DOHH2 (cell line): ENCODE results near the gene MROH7.

Source experiments
- H3F3A ChIP-seq: fragments of 200-600 bp; sonication (generic), shearing (Covaris generic); 2 replicates; pipeline ENCODE4 v1.6.0; 2016; ENCODE audit warnings: antibody characterized with exemption, mild to moderate bottlenecking; ENCODE audit not compliant: control insufficient read depth, insufficient read depth
- H3K27ac ChIP-seq: fragments of 200-600 bp; sonication (generic); 2 replicates; pipeline ENCODE4 v1.5.1; 2014; ENCODE audit warnings: low read depth, mild to moderate bottlenecking, low read length, moderate library complexity
- H3K27me3 ChIP-seq: fragments of 200-600 bp; sonication (generic); 2 replicates; pipeline ENCODE4 v1.6.1; 2014; ENCODE audit warnings: mild to moderate bottlenecking, low read length, mixed read lengths; ENCODE audit not compliant: control insufficient read depth
- H3K36me3 ChIP-seq: fragments of 200-600 bp; sonication (generic); 2 replicates; pipeline ENCODE4 v1.6.1; 2014; ENCODE audit warnings: mild to moderate bottlenecking, low read length, moderate library complexity, mixed read lengths; ENCODE audit not compliant: control insufficient read depth
- H3K4me1 ChIP-seq: fragments of 200-600 bp; sonication (generic); 2 replicates; pipeline ENCODE4 v1.6.1; 2014; ENCODE audit warnings: mild to moderate bottlenecking, low read length, mixed read lengths; ENCODE audit not compliant: control insufficient read depth
- H3K4me2 ChIP-seq: fragments of 200-600 bp; sonication (generic); 2 replicates; pipeline ENCODE4 v1.6.0; 2014; ENCODE audit warnings: mild to moderate bottlenecking, low read length, moderate library complexity
- H3K4me3 ChIP-seq: fragments of 200-600 bp; sonication (generic); 2 replicates; pipeline ENCODE4 v1.5.1; 2014; ENCODE audit warnings: mild to moderate bottlenecking, low read length, mixed read lengths
- H3K79me2 ChIP-seq: fragments of 200-600 bp; sonication (generic); 2 replicates; pipeline ENCODE4 v1.6.1; 2014; ENCODE audit warnings: mild to moderate bottlenecking, low read length, mixed read lengths; ENCODE audit not compliant: control insufficient read depth
- H3K9me2 ChIP-seq: fragments of 200-600 bp; sonication (generic); replicated peaks from 2 replicates; pipeline ENCODE4 v1.6.1; 2014; ENCODE audit warnings: mild to moderate bottlenecking, low read length, mixed read lengths; ENCODE audit not compliant: control insufficient read depth
- H3K9me3 ChIP-seq: fragments of 200-600 bp; sonication (generic); 2 replicates; pipeline ENCODE4 v1.6.1; 2014; ENCODE audit warnings: antibody characterized with exemption, low read length, mixed read lengths; ENCODE audit not compliant: control insufficient read depth, insufficient read depth
- H4K20me1 ChIP-seq: fragments of 200-600 bp; sonication (generic); 2 replicates; pipeline ENCODE4 v1.6.0; 2014; ENCODE audit warnings: low read depth, mild to moderate bottlenecking, antibody characterized with exemption, low read length, moderate library complexity; ENCODE audit not compliant: control insufficient read depth, insufficient read depth
- CTCF ChIP-seq: fragments of 200-600 bp; sonication (generic); IDR thresholded peaks from one replicate; pipeline ENCODE4 v1.5.1; 2014; ENCODE audit warnings: antibody characterized with exemption, mild to moderate bottlenecking, low read depth, low read length; ENCODE audit not compliant: poor library complexity, severe bottlenecking
- EZH2phosphoT487 ChIP-seq: fragments of 200-600 bp; sonication (generic); IDR thresholded peaks from 2 replicates; pipeline ENCODE4 v1.6.1; 2017; ENCODE audit warnings: borderline replicate concordance, mild to moderate bottlenecking, antibody characterized with exemption, low read length, moderate library complexity, mixed read lengths

MROH7 gene

GRCh38 chr1:54738244-54738643, 96.7 kb downstream of the MROH7 start:
- Histone ChIP-seq H3K36me3 (peaks cover 64% of the 10 kb centered on the region), H4K20me1 (no peaks in the 10 kb centered on the region), H3K27ac (no peak overlapping the region), H3K4me1 (no peaks in the 10 kb centered on the region), H3K4me2 (no peak overlapping the region), H3K27me3 (no peaks in the 10 kb centered on the region), H3K4me3 (no peak overlapping the region), H3F3A (no peaks in the 10 kb centered on the region), H3K9me3 (no peaks in the 10 kb centered on the region), H3K79me2 (no peaks in the 10 kb centered on the region), H3K9me2 (no peaks in the 10 kb centered on the region)
- TF ChIP-seq CTCF (no peak), EZH2phosphoT487 (no peak)

- Histone ChIP-seq H3K4me3 (no peak overlapping the region), H3K79me2 (no peaks in the 10 kb centered on the region), H3K4me2 (no peak overlapping the region), H3F3A (no peaks in the 10 kb centered on the region), H3K27me3 (no peaks in the 10 kb centered on the region), H3K9me2 (no peaks in the 10 kb centered on the region), H3K27ac (no peak overlapping the region), H3K4me1 (no peaks in the 10 kb centered on the region), H4K20me1 (no peaks in the 10 kb centered on the region), H3K9me3 (no peaks in the 10 kb centered on the region), H3K36me3 (peaks cover 55% of the 10 kb centered on the region)
- TF ChIP-seq EZH2phosphoT487 (no peak), CTCF (no peak)
Measured at GRCh38 chr1:54741531-54741930, 99.9 kb downstream of the MROH7 start.

- Histone ChIP-seq H3K4me3 (no peak overlapping the region), H3K4me2 (no peak overlapping the region), H4K20me1 (no peaks in the 10 kb centered on the region), H3K9me3 (no peaks in the 10 kb centered on the region), H3K4me1 (no peaks in the 10 kb centered on the region), H3K27me3 (no peaks in the 10 kb centered on the region), H3K79me2 (no peaks in the 10 kb centered on the region), H3F3A (no peaks in the 10 kb centered on the region), H3K9me2 (no peaks in the 10 kb centered on the region), H3K36me3 (peaks cover 47% of the 10 kb centered on the region), H3K27ac (no peak overlapping the region)
- TF ChIP-seq CTCF (no peak), EZH2phosphoT487 (no peak)
Measured at GRCh38 chr1:54742282-54742681, 100.7 kb downstream of the MROH7 start.
